ENCODE measurements around the gene TAAR6. TPM values are rescaled to one million over a fixed set of nuclear protein-coding genes. Genes with fewer than 3 reads are reported as not detected.
"Not testable (repeated sequence)": the region's sequence is repeated elsewhere in the genome, so short reads cannot be mapped to it uniquely, and the experiment has no call there.

TAAR6 gene
- total and polyA plus RNA-seq, 2 donors from 2014 or later: not detected

- Histone ChIP-seq H3K4me3 (ENCODE audit: low read length in 3 of 3) (no peak overlapping the region), H3K4me1 (ENCODE audit: control insufficient read depth in 2 of 3, insufficient read depth in 2 of 3, low read depth in 1 of 3, low read length in 3 of 3) (no peaks in the 10 kb centered on the region), H3K9me3 (ENCODE audit: control insufficient read depth in 2 of 3, insufficient read depth in 1 of 3, low read length in 3 of 3) (no peaks in the 10 kb centered on the region), H3K9ac (ENCODE audit: low read length in 3 of 3) (no peak overlapping the region), H3K27ac (ENCODE audit: low read depth in 2 of 2, low read length in 2 of 2) (no peak overlapping the region), H3K36me3 (ENCODE audit: control insufficient read depth in 2 of 3, insufficient read depth in 3 of 3, low read length in 3 of 3) (no peaks in the 10 kb centered on the region), H3K27me3 (ENCODE audit: control insufficient read depth, insufficient read depth, low read length) (no peaks in the 10 kb centered on the region)
- no peak for TF ChIP-seq CTCF (IDR thresholded peaks at IDR 0.05; ENCODE audit: borderline replicate concordance, extremely low read depth, insufficient read depth)
- intact Hi-C loops (cut with DNase I): no loop called here
- DNase-seq (no peak), FAIRE-seq (no peak)
Measured at GRCh38 chr6:132544826-132545225, 25.3 kb upstream of the TAAR6 start.

- no peak for TF ChIP-seq CTCF (IDR thresholded peaks at IDR 0.05; ENCODE audit: borderline replicate concordance, extremely low read depth, insufficient read depth)
- intact Hi-C loops (cut with DNase I): no loop called here
- no peaks in the 10 kb centered on the region for H3K27me3 ChIP-seq (ENCODE audit: control insufficient read depth, insufficient read depth, low read length)
- no peak overlapping the region for H3K4me3 ChIP-seq (ENCODE audit: low read length in 3 of 3)
- H3K9ac ChIP-seq (ENCODE audit: low read length in 3 of 3): no peak overlapping the region
- DNase-seq (no peak), FAIRE-seq (no peak)
- no peak overlapping the region for H3K27ac ChIP-seq (ENCODE audit: low read depth in 2 of 2, low read length in 2 of 2)
- H3K36me3 ChIP-seq (ENCODE audit: control insufficient read depth in 2 of 3, insufficient read depth in 3 of 3, low read length in 3 of 3): no peaks in the 10 kb centered on the region
- no peaks in the 10 kb centered on the region for H3K9me3 ChIP-seq (ENCODE audit: control insufficient read depth in 2 of 3, insufficient read depth in 1 of 3, low read length in 3 of 3)
- H3K4me1 ChIP-seq (ENCODE audit: control insufficient read depth in 2 of 3, insufficient read depth in 2 of 3, low read depth in 1 of 3, low read length in 3 of 3): no peaks in the 10 kb centered on the region
Measured at GRCh38 chr6:132548746-132549463, 21.2 kb upstream of the TAAR6 start.

- Histone ChIP-seq H3K4me1 (ENCODE audit: control insufficient read depth in 2 of 3, insufficient read depth in 2 of 3, low read depth in 1 of 3, low read length in 3 of 3) (no peaks in the 10 kb centered on the region), H3K27ac (ENCODE audit: low read depth in 2 of 2, low read length in 2 of 2) (no peak overlapping the region), H3K36me3 (ENCODE audit: control insufficient read depth in 2 of 3, insufficient read depth in 3 of 3, low read length in 3 of 3) (no peaks in the 10 kb centered on the region), H3K9me3 (ENCODE audit: control insufficient read depth in 2 of 3, insufficient read depth in 1 of 3, low read length in 3 of 3) (no peaks in the 10 kb centered on the region), H3K27me3 (ENCODE audit: control insufficient read depth, insufficient read depth, low read length) (no peaks in the 10 kb centered on the region), H3K9ac (ENCODE audit: low read length in 3 of 3) (no peak overlapping the region), H3K4me3 (ENCODE audit: low read length in 3 of 3) (no peak overlapping the region)
- no peak for TF ChIP-seq CTCF (IDR thresholded peaks at IDR 0.05; ENCODE audit: borderline replicate concordance, extremely low read depth, insufficient read depth)
- intact Hi-C loops (cut with DNase I): no loop called here
- DNase-seq: no peak
- FAIRE-seq: no peak
Measured at GRCh38 chr6:132551214-132551613, 18.9 kb upstream of the TAAR6 start.

GRCh38 chr6:132552372-132552771, 17.8 kb upstream of the TAAR6 start, which contains the start of gene TAAR8:
TAAR8 (plus strand) TSS chr6:132552672; CDS start chr6:132552693, 21 bp downstream.
- H3K36me3 ChIP-seq (ENCODE audit: control insufficient read depth in 2 of 3, insufficient read depth in 3 of 3, low read length in 3 of 3): no peaks in the 10 kb centered on the region
- DNase-seq: no peak
- no peaks in the 10 kb centered on the region for H3K27me3 ChIP-seq (ENCODE audit: control insufficient read depth, insufficient read depth, low read length)
- H3K9me3 ChIP-seq (ENCODE audit: control insufficient read depth in 2 of 3, insufficient read depth in 1 of 3, low read length in 3 of 3): no peaks in the 10 kb centered on the region
- H3K27ac ChIP-seq (ENCODE audit: low read depth in 2 of 2, low read length in 2 of 2): no peak within 1 kb of the TSS
- no peak for FAIRE-seq
- no peak for TF ChIP-seq CTCF (IDR thresholded peaks at IDR 0.05; ENCODE audit: borderline replicate concordance, extremely low read depth, insufficient read depth)
- no peaks in the 10 kb centered on the region for H3K4me1 ChIP-seq (ENCODE audit: control insufficient read depth in 2 of 3, insufficient read depth in 2 of 3, low read depth in 1 of 3, low read length in 3 of 3)
- intact Hi-C loops (cut with DNase I): no loop called here
- no peak within 1 kb of the TSS for H3K9ac ChIP-seq (ENCODE audit: low read length in 3 of 3)
- no peak within 1 kb of the TSS for H3K4me3 ChIP-seq (ENCODE audit: low read length in 3 of 3)

DNA sequence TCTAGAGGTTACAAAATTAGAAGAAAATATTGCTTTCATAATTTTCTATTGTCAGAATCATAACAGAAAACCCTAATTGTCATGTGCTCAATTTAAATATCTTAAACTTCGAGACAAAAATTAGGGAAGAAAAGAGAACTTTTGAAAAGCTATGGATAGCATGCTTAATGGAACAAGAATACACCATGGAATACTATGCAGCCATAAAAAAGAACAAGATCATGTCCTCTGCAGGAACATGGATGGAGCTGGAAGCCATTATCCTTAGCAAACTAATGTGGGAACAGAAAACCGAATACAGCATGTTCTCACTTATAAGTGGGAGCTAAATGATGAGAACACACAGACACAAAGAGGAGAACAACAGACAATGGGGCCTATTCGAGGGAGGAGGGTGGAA, 10.0 kb upstream of the TAAR6 start:
- DNase-seq; H3K27ac ChIP-seq (ENCODE audit: low read depth in 2 of 2, low read length in 2 of 2); FAIRE-seq; H3K4me1 ChIP-seq (ENCODE audit: control insufficient read depth in 2 of 3, insufficient read depth in 2 of 3, low read depth in 1 of 3, low read length in 3 of 3); H3K27me3 ChIP-seq (ENCODE audit: control insufficient read depth, insufficient read depth, low read length); intact Hi-C loops (cut with DNase I); H3K4me3 ChIP-seq (ENCODE audit: low read length in 3 of 3); H3K9ac ChIP-seq (ENCODE audit: low read length in 3 of 3); H3K36me3 ChIP-seq (ENCODE audit: control insufficient read depth in 2 of 3, insufficient read depth in 3 of 3, low read length in 3 of 3); H3K9me3 ChIP-seq (ENCODE audit: control insufficient read depth in 2 of 3, insufficient read depth in 1 of 3, low read length in 3 of 3): not testable (repeated sequence)

All from kidney (tissue), 14 donors.